Measurements from ENCODE around the gene CSRNP3. TPM values are rescaled to one million over a fixed set of nuclear protein-coding genes. Genes with fewer than 3 reads are reported as not detected.

CSRNP3 gene
- total RNA-seq, 2 donors from 2014 or later, result 8.3 to 16.1 TPM

DNA sequence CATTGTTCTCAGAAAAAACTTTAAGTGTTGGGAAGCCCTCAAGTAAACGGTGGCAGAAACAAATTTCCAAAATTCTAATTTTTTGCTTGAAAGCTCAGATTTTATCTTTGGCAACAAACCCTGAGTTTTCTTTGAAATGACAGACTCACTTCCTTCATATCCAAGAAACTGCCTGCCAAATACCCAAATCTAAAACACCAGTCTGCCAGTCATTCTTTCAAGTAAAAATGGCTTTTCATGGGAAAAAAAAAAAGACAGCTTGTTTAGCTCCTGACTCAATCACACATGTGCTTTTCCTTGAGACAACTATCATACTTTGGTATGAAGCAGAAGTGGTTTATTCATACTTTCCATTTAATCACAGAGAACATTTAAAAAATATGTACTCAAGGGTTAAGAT lies 40.6 kb upstream of the CSRNP3 start:
- Histone ChIP-seq H3K9ac (ENCODE audit: extremely low read depth, low read length, poor library complexity, severe bottlenecking) (no peak overlapping the region), H3K9me3 (ENCODE audit: control insufficient read depth, low read length) (peaks cover 4% of the 10 kb centered on the region), H3K4me1 (ENCODE audit: control insufficient read depth, insufficient read depth, low read length) (no peaks in the 10 kb centered on the region), H3K27ac (ENCODE audit: low read depth, low read length) (no peak overlapping the region), H3K27me3 (ENCODE audit: control insufficient read depth, insufficient read depth, low read length, poor library complexity, severe bottlenecking) (no peaks in the 10 kb centered on the region), H3K4me3 (ENCODE audit: low read length) (no peak overlapping the region), H3K36me3 (ENCODE audit: control insufficient read depth, insufficient read depth, low read length) (no peaks in the 10 kb centered on the region)
- no peak for TF ChIP-seq CTCF (conservative IDR thresholded peaks at IDR 0.05)
- Mint-ChIP-seq H3K9me3 (no peaks in the 10 kb centered on the region), H3K27me3 (ENCODE audit: insufficient read depth) (no peaks in the 10 kb centered on the region), H3K4me1 (peaks cover 2% of the 10 kb centered on the region), H3K4me3 (no peak overlapping the region), H3K36me3 (ENCODE audit: low read depth) (no peaks in the 10 kb centered on the region), H3K27ac (no peak overlapping the region)
- WGBS, 2 experiments (ENCODE audit: insufficient coverage in 1 of 2, insufficient read length in 1 of 2), result 88 to 91% methylated on average over 1 of the region's 1 CpG
- DNase-seq, result no peak

DNA sequence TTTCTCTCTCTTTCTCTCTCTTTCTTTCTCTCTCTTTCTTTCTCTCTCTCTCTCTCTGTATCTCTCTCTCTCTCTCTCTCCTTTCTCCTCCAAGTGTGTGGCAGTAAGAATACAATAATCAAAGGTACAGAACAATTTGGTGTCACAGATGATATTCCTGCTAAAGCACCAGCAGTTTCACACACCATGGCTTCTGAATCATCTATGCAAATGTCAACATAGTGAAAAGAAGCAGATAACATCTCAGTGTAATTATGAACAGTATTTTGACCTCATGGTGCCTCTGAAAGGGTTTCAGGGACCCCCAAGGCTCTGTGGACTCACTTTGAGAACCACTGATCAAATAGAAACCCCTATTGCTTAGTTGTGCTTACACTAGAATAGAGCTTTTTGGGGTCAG lies 38.5 kb upstream of the CSRNP3 start:
- H3K4me3 Mint-ChIP-seq, result no peak overlapping the region
- no peak overlapping the region for H3K27ac Mint-ChIP-seq
- Histone ChIP-seq H3K36me3 (ENCODE audit: control insufficient read depth, insufficient read depth, low read length) (no peaks in the 10 kb centered on the region), H3K9ac (ENCODE audit: extremely low read depth, low read length, poor library complexity, severe bottlenecking) (no peak overlapping the region), H3K27me3 (ENCODE audit: control insufficient read depth, insufficient read depth, low read length, poor library complexity, severe bottlenecking) (no peaks in the 10 kb centered on the region), H3K4me1 (ENCODE audit: control insufficient read depth, insufficient read depth, low read length) (peaks cover 13% of the 10 kb centered on the region), H3K27ac (ENCODE audit: low read depth, low read length) (no peak overlapping the region), H3K9me3 (ENCODE audit: control insufficient read depth, low read length) (no peaks in the 10 kb centered on the region), H3K4me3 (ENCODE audit: low read length) (no peak overlapping the region)
- H3K36me3 Mint-ChIP-seq (ENCODE audit: low read depth), result no peaks in the 10 kb centered on the region
- H3K27me3 Mint-ChIP-seq (ENCODE audit: insufficient read depth), result no peaks in the 10 kb centered on the region
- H3K4me1 Mint-ChIP-seq, result peaks cover 20% of the 10 kb centered on the region
- no peaks in the 10 kb centered on the region for H3K9me3 Mint-ChIP-seq
- no peak for TF ChIP-seq CTCF (conservative IDR thresholded peaks at IDR 0.05)
- no peak for DNase-seq

- Histone ChIP-seq H3K4me1 (ENCODE audit: control insufficient read depth, insufficient read depth, low read length) (peaks cover 17% of the 10 kb centered on the region), H3K4me3 (ENCODE audit: low read length) (no peak overlapping the region), H3K36me3 (ENCODE audit: control insufficient read depth, insufficient read depth, low read length) (no peaks in the 10 kb centered on the region), H3K27ac (ENCODE audit: low read depth, low read length) (no peak overlapping the region), H3K27me3 (ENCODE audit: control insufficient read depth, insufficient read depth, low read length, poor library complexity, severe bottlenecking) (no peaks in the 10 kb centered on the region), H3K9ac (ENCODE audit: extremely low read depth, low read length, poor library complexity, severe bottlenecking) (no peak overlapping the region), H3K9me3 (ENCODE audit: control insufficient read depth, low read length) (no peaks in the 10 kb centered on the region)
- DNase-seq, result no peak
- Mint-ChIP-seq H3K4me1 (peaks cover 28% of the 10 kb centered on the region), H3K4me3 (no peak overlapping the region), H3K27ac (no peak overlapping the region), H3K27me3 (ENCODE audit: insufficient read depth) (no peaks in the 10 kb centered on the region), H3K36me3 (ENCODE audit: low read depth) (no peaks in the 10 kb centered on the region), H3K9me3 (no peaks in the 10 kb centered on the region)
- no peak for TF ChIP-seq CTCF (conservative IDR thresholded peaks at IDR 0.05)
Observed at GRCh38 chr2:165432234-165432966, 37.1 kb upstream of the CSRNP3 start.

All from endodermal cell (in vitro differentiated cells).